ENCODE results near the gene AGTRAP.

Gene AGTRAP

DNA sequence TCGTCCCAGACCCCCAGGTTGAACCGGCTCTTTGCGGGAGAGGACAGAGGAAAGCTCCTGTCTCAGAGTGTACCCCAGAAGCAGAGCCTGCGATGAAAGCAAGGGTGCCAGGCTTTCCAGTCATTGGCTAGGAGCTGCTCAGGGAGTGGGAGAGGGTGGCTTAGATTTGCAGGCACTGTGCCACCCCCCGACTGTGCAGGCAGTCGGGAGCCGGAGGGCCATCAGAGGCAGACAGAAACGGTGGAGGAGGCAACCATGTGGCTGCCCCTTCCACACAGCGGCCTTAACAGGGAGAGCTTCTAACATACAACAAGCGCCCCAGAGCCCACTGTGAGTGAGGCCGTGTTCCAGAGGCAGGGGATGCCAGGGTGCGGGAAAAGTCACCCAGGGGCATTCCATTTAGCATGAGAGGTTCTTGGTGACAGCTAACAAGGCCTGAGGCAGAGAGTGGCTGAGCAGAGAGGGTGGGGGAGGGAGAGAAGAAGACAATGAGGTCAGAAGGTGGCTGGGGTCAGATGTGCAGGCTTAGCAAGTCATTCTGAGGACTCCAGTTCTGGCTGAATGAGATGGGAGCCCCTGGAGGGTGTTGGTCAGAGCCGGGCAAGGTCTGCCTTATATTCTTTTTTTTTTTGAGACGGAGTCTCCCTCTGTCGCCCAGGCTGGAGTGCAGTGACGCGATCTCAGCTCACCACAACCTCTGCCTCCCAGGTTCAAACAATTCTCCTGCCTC is 16.6 kb downstream of the AGTRAP start:
- Histone ChIP-seq H3K9me3 (ENCODE audit: control insufficient read depth, low read depth, low read length) (no peaks in the 10 kb centered on the region), H3K36me3 (ENCODE audit: control insufficient read depth, low read depth, low read length) (peaks cover 9% of the 10 kb centered on the region), H3K27me3 (ENCODE audit: control insufficient read depth, insufficient read depth, low read length) (no peaks in the 10 kb centered on the region), H3K9ac (ENCODE audit: low read length) (no peak overlapping the region), H3K27ac (ENCODE audit: low read length) (no peak overlapping the region), H3K4me3 (ENCODE audit: low read length) (no peak overlapping the region), H3K4me1 (ENCODE audit: control insufficient read depth, low read depth, low read length) (peaks cover 3% of the 10 kb centered on the region)

DNA sequence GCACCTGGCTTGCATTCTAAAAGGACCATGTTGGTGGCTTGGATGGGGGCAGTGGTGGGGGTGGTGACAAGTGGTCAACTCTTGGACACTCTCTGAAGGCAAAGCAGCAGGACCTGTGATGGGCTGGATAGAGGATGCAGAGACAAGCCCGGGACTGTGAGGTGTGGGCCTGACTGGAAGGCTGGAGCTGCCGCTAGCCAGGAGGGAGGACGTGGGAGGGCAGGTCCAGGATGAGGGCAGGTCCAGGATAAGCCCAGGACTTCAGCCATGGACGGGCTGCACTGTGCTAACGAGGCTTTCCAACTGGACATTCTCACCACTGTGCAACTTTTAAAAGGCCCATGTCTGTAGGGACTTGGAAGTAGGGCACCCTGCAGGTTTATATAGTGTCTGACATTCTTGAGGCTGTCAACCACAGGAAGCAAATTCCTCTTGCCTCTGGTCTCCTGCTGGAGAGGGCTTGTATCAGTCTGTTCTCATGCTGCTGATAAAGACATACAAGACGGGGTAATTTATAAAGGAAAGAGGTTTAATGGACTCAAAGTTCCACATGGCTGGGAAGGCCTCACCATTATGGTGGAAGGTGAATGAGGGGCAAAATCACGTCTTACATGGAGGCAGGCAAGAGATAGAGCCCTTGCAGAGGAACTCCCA is 17.7 kb downstream of the AGTRAP start:
- Histone ChIP-seq H3K27me3 (ENCODE audit: control insufficient read depth, insufficient read depth, low read length) (no peaks in the 10 kb centered on the region), H3K27ac (ENCODE audit: low read length) (no peak overlapping the region), H3K9me3 (ENCODE audit: control insufficient read depth, low read depth, low read length) (no peaks in the 10 kb centered on the region), H3K4me1 (ENCODE audit: control insufficient read depth, low read depth, low read length) (peaks cover 3% of the 10 kb centered on the region), H3K36me3 (ENCODE audit: control insufficient read depth, low read depth, low read length) (peaks cover 9% of the 10 kb centered on the region), H3K9ac (ENCODE audit: low read length) (no peak overlapping the region), H3K4me3 (ENCODE audit: low read length) (no peak overlapping the region)

DNA sequence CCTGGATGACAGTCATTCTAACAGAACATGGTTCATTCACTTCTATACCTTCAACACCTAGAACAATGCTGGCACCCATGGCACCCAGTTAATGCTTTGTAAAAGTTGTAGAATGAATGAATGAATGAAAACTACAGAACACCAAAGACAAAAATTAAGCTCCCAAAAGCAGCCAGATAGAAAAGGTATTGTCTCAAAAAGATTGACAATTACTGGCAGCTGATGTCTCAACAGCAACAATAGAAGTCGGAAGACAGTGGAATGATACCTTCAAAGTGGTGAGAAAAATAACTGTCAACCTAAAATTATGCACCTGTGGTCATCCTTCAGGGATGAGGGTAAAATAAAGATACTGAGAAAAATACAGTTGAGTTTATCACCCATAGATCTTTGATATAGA is 21.1 kb downstream of the AGTRAP start:
- Histone ChIP-seq H3K4me3 (ENCODE audit: low read length) (no peak overlapping the region), H3K9me3 (ENCODE audit: control insufficient read depth, low read depth, low read length) (no peaks in the 10 kb centered on the region), H3K4me1 (ENCODE audit: control insufficient read depth, low read depth, low read length) (peaks cover 3% of the 10 kb centered on the region), H3K27me3 (ENCODE audit: control insufficient read depth, insufficient read depth, low read length) (peaks cover 24% of the 10 kb centered on the region), H3K9ac (ENCODE audit: low read length) (no peak overlapping the region), H3K27ac (ENCODE audit: low read length) (no peak overlapping the region), H3K36me3 (ENCODE audit: control insufficient read depth, low read depth, low read length) (no peaks in the 10 kb centered on the region)

DNA sequence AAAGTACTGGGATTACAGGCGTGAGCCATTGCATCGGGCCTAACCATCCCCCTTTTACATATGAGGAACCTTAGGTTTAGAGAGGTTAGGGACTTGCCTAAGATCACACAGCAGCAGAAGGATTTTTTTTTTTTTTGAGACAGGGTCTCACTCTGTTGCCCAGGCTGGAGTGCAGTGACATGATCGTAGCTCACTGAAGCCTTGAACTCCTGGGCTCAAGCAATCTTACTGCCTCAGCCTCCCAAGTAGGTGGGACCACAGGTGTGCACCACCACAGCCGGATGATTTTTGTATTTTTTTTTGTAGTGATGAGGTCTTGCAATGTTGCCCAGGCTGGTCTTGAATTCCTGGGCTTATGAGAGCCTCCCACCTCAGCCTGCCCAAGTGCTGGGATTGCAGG is 23.9 kb downstream of the AGTRAP start:
- Histone ChIP-seq H3K27me3 (ENCODE audit: control insufficient read depth, insufficient read depth, low read length) (peaks cover 44% of the 10 kb centered on the region), H3K4me3 (ENCODE audit: low read length) (no peak overlapping the region), H3K4me1 (ENCODE audit: control insufficient read depth, low read depth, low read length) (peaks cover 9% of the 10 kb centered on the region), H3K9me3 (ENCODE audit: control insufficient read depth, low read depth, low read length) (no peaks in the 10 kb centered on the region), H3K27ac (ENCODE audit: low read length) (no peak overlapping the region), H3K9ac (ENCODE audit: low read length) (no peak overlapping the region), H3K36me3 (ENCODE audit: control insufficient read depth, low read depth, low read length) (no peaks in the 10 kb centered on the region)

DNA sequence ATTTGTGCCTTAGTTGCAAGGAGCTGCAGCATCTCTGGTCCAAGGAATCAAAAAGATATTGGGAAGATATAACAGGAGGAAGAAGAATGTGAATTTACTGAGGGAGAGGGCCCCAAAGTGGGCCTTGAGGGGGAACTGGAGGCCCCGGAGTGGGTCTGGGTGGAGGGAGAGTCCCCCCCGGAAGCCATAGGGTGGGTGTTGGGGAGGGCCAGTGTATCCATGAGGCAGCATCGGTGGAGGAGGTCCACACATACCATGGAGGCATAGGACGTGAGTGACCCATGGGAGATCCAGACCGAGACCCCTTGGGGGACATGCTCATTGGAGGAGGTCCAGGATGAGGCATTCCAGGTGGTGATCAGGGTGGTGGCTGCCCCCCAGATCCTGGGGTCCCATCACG is 25.3 kb downstream of the AGTRAP start:
- Histone ChIP-seq H3K36me3 (ENCODE audit: control insufficient read depth, low read depth, low read length) (no peaks in the 10 kb centered on the region), H3K9ac (ENCODE audit: low read length) (no peak overlapping the region), H3K4me1 (ENCODE audit: control insufficient read depth, low read depth, low read length) (peaks cover 9% of the 10 kb centered on the region), H3K27ac (ENCODE audit: low read length) (no peak overlapping the region), H3K4me3 (ENCODE audit: low read length) (no peak overlapping the region), H3K27me3 (ENCODE audit: control insufficient read depth, insufficient read depth, low read length) (peaks cover 44% of the 10 kb centered on the region), H3K9me3 (ENCODE audit: control insufficient read depth, low read depth, low read length) (no peaks in the 10 kb centered on the region)

DNA sequence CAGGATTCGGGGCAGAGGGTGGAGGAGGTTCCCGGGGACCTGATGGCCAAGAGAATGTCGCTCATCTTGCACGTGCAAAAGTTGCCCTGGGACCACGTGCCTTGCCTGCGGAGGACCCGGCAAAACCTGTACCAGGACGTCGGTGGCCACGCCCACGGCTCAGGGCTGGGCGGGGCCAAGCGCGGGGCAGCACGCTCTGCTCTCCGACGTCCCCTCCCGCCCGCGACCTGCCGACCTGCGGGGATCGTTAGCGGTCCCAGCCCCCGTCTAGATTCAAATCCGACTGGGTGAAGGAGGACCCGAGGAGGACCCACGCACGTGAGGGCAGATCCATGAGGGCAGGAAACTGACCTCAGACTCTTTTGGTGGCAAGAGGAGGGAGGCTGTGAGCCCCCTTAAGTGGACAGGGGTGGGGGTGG is 26.1 kb downstream of the AGTRAP start, which contains the start of gene C1orf167:
C1orf167 (plus strand) TSS at position 206 of the 419 bp plus-strand sequence. CDS start 2,208 bp downstream, outside the sequence.
- Histone ChIP-seq H3K27ac (ENCODE audit: low read length) (no peak within 1 kb of the TSS), H3K4me1 (ENCODE audit: control insufficient read depth, low read depth, low read length) (peaks cover 9% of the 10 kb centered on the region), H3K9ac (ENCODE audit: low read length) (no peak within 1 kb of the TSS), H3K9me3 (ENCODE audit: control insufficient read depth, low read depth, low read length) (no peaks in the 10 kb centered on the region), H3K4me3 (ENCODE audit: low read length) (peak within 1 kb of the TSS; percentile 34), H3K36me3 (ENCODE audit: control insufficient read depth, low read depth, low read length) (no peaks in the 10 kb centered on the region), H3K27me3 (ENCODE audit: control insufficient read depth, insufficient read depth, low read length) (peaks cover 44% of the 10 kb centered on the region)

DNA sequence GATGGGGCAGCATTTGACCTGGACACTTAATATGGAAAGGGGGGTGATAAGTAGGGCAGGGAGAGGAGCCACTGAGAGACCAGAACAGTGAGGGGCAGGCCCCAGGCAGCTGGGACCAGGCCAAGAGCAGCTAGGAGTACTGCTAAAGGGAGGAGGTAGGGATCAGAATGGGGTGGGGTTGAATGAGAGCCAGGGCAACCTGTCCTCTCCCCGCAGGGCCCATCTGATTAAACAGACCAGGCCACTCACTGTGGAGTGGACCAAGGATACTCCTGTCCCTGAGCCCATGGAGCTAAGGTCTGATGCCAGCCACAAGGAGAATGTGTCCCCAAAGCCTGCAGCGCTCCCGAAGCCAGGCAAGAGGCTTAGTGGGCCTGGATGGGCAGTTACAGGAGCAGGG is 28.2 kb downstream of the AGTRAP start:
- Histone ChIP-seq H3K27me3 (ENCODE audit: control insufficient read depth, insufficient read depth, low read length) (peaks cover 44% of the 10 kb centered on the region), H3K4me1 (ENCODE audit: control insufficient read depth, low read depth, low read length) (peaks cover 9% of the 10 kb centered on the region), H3K36me3 (ENCODE audit: control insufficient read depth, low read depth, low read length) (no peaks in the 10 kb centered on the region), H3K4me3 (ENCODE audit: low read length) (no peak overlapping the region), H3K9me3 (ENCODE audit: control insufficient read depth, low read depth, low read length) (no peaks in the 10 kb centered on the region), H3K27ac (ENCODE audit: low read length) (no peak overlapping the region), H3K9ac (ENCODE audit: low read length) (no peak overlapping the region)

DNA sequence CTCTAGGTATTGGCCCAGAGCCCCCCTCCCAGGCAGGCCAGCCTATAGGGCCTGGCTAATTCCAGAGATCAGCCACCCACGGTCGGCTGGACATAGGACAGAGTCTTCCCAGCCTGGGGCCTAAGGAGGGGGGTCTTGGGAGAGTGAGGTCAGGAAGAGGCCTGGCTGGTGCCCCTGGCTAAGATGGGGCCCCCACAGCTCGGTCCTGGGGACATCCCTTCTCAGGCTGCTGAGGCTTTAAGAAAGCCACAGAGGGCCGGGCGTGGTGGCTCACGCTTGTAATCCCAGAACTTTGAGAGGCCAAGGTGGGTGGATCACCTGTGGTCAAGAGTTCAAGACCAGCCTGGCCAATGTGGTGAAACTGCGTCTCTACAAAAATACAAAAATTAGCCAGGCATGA is 28.6 kb downstream of the AGTRAP start:
- H3K4me3 ChIP-seq (ENCODE audit: low read length) = no peak overlapping the region
- peaks cover 44% of the 10 kb centered on the region for H3K27me3 ChIP-seq (ENCODE audit: control insufficient read depth, insufficient read depth, low read length)
- H3K36me3 ChIP-seq (ENCODE audit: control insufficient read depth, low read depth, low read length) = no peaks in the 10 kb centered on the region
- H3K9ac ChIP-seq (ENCODE audit: low read length) = no peak overlapping the region
- peaks cover 9% of the 10 kb centered on the region for H3K4me1 ChIP-seq (ENCODE audit: control insufficient read depth, low read depth, low read length)
- H3K9me3 ChIP-seq (ENCODE audit: control insufficient read depth, low read depth, low read length) = no peaks in the 10 kb centered on the region
- H3K27ac ChIP-seq (ENCODE audit: low read length) = no peak overlapping the region

DNA sequence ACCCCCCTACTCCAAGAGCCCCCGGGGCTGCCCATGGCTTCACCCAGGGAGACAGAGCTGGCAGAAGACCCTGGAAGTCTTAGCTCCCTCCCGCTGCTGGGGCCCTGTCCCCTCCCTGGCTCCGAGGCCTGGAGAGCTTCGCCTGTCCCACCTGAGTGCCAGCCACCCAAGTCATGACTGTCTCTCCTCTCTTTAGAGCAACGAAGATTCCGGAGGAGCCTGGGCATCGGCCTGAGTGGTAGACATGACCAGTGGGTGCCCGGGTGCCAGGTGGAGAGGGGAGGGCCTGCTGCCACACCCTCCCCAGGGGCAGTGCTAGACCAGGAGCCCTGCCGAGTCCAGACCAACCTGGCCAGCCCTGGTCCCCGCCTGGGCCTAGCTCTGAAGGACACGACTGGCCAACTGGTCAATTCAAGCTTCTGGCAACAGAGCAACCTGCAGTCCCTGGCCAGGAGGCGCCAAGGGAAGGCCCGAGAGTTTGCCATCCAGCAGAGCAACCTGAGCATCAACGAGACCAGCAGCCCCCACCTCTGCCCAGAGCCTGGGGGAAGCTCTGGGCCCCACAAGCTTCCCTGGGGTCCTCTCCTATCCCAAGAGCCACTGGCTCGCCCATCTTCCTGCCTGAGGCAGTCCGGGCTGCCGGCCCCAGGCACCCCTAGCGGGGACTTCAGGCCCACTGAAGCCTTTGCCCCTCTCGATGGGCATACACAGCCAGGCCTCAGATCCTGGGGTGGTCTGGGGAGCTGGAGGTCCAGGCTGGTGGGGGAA is 29.9 kb downstream of the AGTRAP start:
- H3K4me3 ChIP-seq (ENCODE audit: low read length) = no peak overlapping the region
- peaks cover 9% of the 10 kb centered on the region for H3K4me1 ChIP-seq (ENCODE audit: control insufficient read depth, low read depth, low read length)
- H3K9ac ChIP-seq (ENCODE audit: low read length) = no peak overlapping the region
- H3K36me3 ChIP-seq (ENCODE audit: control insufficient read depth, low read depth, low read length) = no peaks in the 10 kb centered on the region
- no peak overlapping the region for H3K27ac ChIP-seq (ENCODE audit: low read length)
- H3K27me3 ChIP-seq (ENCODE audit: control insufficient read depth, insufficient read depth, low read length) = peaks cover 32% of the 10 kb centered on the region
- no peaks in the 10 kb centered on the region for H3K9me3 ChIP-seq (ENCODE audit: control insufficient read depth, low read depth, low read length)

DNA sequence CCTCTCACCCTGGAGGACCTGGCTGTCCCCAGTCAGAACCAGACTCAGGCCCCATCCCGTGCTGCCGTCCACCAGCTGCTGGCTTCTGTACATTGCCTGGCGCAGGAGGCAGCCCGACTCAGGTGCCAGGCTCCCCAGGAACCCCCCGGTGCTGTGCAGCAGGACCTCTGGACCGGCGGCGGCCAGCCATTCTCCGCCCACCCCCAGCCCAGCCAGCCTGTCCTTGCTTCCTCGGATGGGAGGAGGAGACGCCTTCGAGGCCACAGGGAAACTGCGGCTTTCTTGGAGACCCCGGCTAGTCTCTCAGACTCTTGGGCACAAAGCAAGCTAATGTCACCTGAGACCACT is 30.5 kb downstream of the AGTRAP start:
- peaks cover 9% of the 10 kb centered on the region for H3K4me1 ChIP-seq (ENCODE audit: control insufficient read depth, low read depth, low read length)
- H3K36me3 ChIP-seq (ENCODE audit: control insufficient read depth, low read depth, low read length) = no peaks in the 10 kb centered on the region
- H3K27ac ChIP-seq (ENCODE audit: low read length) = no peak overlapping the region
- H3K27me3 ChIP-seq (ENCODE audit: control insufficient read depth, insufficient read depth, low read length) = peaks cover 27% of the 10 kb centered on the region
- H3K9me3 ChIP-seq (ENCODE audit: control insufficient read depth, low read depth, low read length) = no peaks in the 10 kb centered on the region
- H3K9ac ChIP-seq (ENCODE audit: low read length) = no peak overlapping the region
- no peak overlapping the region for H3K4me3 ChIP-seq (ENCODE audit: low read length)

DNA sequence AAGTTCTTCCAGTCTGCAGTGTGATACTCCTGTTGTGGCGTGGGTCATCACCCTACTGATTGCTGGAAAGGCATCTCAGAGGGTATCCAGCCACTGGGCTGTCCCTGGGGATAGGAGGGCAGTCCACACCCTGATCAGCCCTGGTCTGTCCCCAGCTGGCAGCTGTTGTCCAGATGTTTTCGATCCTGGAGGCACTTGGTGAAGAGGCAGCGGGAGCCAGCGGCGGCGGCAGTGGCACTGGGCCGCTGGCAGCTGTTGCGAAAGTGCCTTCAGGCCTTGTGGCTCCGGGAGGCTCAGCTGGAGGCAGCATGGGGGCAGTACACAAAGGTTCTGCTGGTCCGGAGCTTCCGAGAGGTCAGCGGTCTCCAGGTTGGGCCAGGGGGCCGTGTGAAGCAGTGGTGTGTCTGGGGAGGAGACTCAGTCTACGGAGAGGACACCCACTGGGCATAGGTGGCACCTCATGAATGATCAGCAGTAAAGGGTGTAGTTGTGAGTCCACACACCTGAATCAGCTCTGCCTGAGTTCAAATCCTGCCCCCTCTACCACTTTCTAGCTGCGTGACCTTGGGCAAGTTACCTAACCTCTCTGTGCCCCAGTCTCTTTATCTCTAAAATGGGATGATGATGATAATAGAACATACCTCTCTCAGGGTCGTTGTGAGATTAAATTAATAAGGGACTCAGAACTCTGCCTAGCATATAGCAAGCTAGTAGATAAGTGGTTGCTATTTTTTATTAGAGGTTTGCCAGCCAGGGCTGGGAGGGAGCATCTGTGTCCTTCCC is 32.2 kb downstream of the AGTRAP start:
- Histone ChIP-seq H3K4me3 (ENCODE audit: low read length) (no peak overlapping the region), H3K9me3 (ENCODE audit: control insufficient read depth, low read depth, low read length) (no peaks in the 10 kb centered on the region), H3K9ac (ENCODE audit: low read length) (no peak overlapping the region), H3K4me1 (ENCODE audit: control insufficient read depth, low read depth, low read length) (no peaks in the 10 kb centered on the region), H3K27ac (ENCODE audit: low read length) (no peak overlapping the region), H3K36me3 (ENCODE audit: control insufficient read depth, low read depth, low read length) (no peaks in the 10 kb centered on the region), H3K27me3 (ENCODE audit: control insufficient read depth, insufficient read depth, low read length) (peaks cover 10% of the 10 kb centered on the region)

Data from iPS-18a (cell line).